AG20443 (cell line): ENCODE measurements around the gene RGL1.
A peak's percentile ranks its signal among the peaks of the same experiment; 100 is the strongest.

Experiments
- DNase-seq: peaks from one replicate; pipeline ENCODE4 v3.0.0; 2012; ENCODE audit warnings: low spot score, mixed read lengths

The RGL1 gene

GRCh38 chr1:183918589-183918988 is 113.7 kb downstream of the RGL1 start:
- DNase-seq, result no peak

- no peak for DNase-seq
Measured at GRCh38 chr1:183920651-183921050, 115.7 kb downstream of the RGL1 start.

GRCh38 chr1:183922197-183922596 is 117.3 kb downstream of the RGL1 start:
- no peak for DNase-seq

GRCh38 chr1:183925947-183926346 is 121.0 kb downstream of the RGL1 start:
- no peak for DNase-seq

- DNase-seq, result no peak
Measured at GRCh38 chr1:183926983-183927382, 122.1 kb downstream of the RGL1 start.

- DNase-seq, result no peak
Measured at GRCh38 chr1:183931646-183932271, 126.8 kb downstream of the RGL1 start.

GRCh38 chr1:183932412-183932811 is 127.5 kb downstream of the RGL1 start:
- DNase-seq, result peak; percentile 80

- no peak for DNase-seq
Measured at GRCh38 chr1:183933528-183934179, 128.7 kb downstream of the RGL1 start.

- no peak for DNase-seq
Measured at GRCh38 chr1:183934314-183934713, 129.4 kb downstream of the RGL1 start.

- no peak for DNase-seq
Measured at GRCh38 chr1:183936009-183936408, 131.1 kb downstream of the RGL1 start.

GRCh38 chr1:183936791-183937190 is 131.9 kb downstream of the RGL1 start:
- DNase-seq, result no peak

- no peak for DNase-seq
Measured at GRCh38 chr1:183937611-183938010, 132.7 kb downstream of the RGL1 start.

- DNase-seq, result no peak
Measured at GRCh38 chr1:183941001-183941400, 136.1 kb downstream of the RGL1 start.

- DNase-seq, result peak; percentile 75
Measured at GRCh38 chr1:183942933-183943693, 138.2 kb downstream of the RGL1 start.

- no peak for DNase-seq
Measured at GRCh38 chr1:183945428-183946319, 140.8 kb downstream of the RGL1 start.

GRCh38 chr1:183946320-183946613 is 141.3 kb downstream of the RGL1 start:
- no peak for DNase-seq

- no peak for DNase-seq
Measured at GRCh38 chr1:183947988-183948387, 143.1 kb downstream of the RGL1 start.

GRCh38 chr1:183952101-183952500 is 147.2 kb downstream of the RGL1 start:
- no peak for DNase-seq

- DNase-seq, result no peak
Measured at GRCh38 chr1:183953031-183953430, 148.1 kb downstream of the RGL1 start.

GRCh38 chr1:183954496-183954895 is 149.6 kb downstream of the RGL1 start:
- no peak for DNase-seq

GRCh38 chr1:183956559-183957188 is 151.8 kb downstream of the RGL1 start:
- DNase-seq, result peak; percentile 86
